Adrenal gland (tissue), 12 donors: ENCODE data around the gene SLC39A1. TPM values are rescaled to one million over a fixed set of nuclear protein-coding genes. Genes with fewer than 3 reads are reported as not detected.
A peak's percentile ranks its signal among the peaks of the same experiment; 100 is the strongest.

Experiments used
- DNase-seq, 7 donors: peaks; one replicate each; pipeline ENCODE4 v3.0.0-alpha.2; 2019 to 2020
- H3K27ac ChIP-seq, 5 donors: fragments of 200-600 bp; sonication (generic) in 4 of 5; 1 replicate in 3 of 5; 2 replicates in 2 of 5; pipeline versions ENCODE4 v1.5.1 to v1.8.0; 2016 to 2020; ENCODE audit warnings: mild to moderate bottlenecking in 1 of 5
- H3K27me3 ChIP-seq: fragments of 200-600 bp; 2 replicates; pipeline ENCODE4 v1.8.0; 2021
- H3K36me3 ChIP-seq, 2 donors: fragments of 200-600 bp; replicated peaks in 1 of 2; 1 replicate in 1 of 2; 2 replicates in 1 of 2; pipeline versions ENCODE4 v1.5.1 to v1.8.0; 2018 to 2022
- H3K4me1 ChIP-seq, 2 donors: fragments of 200-600 bp; replicated peaks in 1 of 2; 1 replicate in 1 of 2; 2 replicates in 1 of 2; pipeline versions ENCODE4 v1.5.1 to v1.8.0; 2018 to 2021
- H3K4me3 ChIP-seq, 4 donors: fragments of 200-600 bp; sonication (generic) in 3 of 4; one replicate each; pipeline ENCODE4 v1.5.1; 2016 to 2018
- H3K9me3 ChIP-seq, 3 donors: fragments of 200-600 bp; sonication (generic) in 1 of 3; replicated peaks in 1 of 3; 1 replicate in 2 of 3; 2 replicates in 1 of 3; pipeline versions ENCODE4 v1.5.1 to v1.8.0; 2016 to 2021
- CTCF ChIP-seq, 6 experiments: fragments of 450-650 bp in 4 of 6; fragments of 200-600 bp in 2 of 6; sonication (generic) in 1 of 6; IDR thresholded peaks; 1 replicate in 5 of 6; 2 replicates in 1 of 6; pipeline versions ENCODE4 v1.5.1 to v1.8.0; 2016 to 2021; ENCODE audit warnings: antibody characterized with exemption in 6 of 6, mild to moderate bottlenecking in 2 of 6, moderate library complexity in 1 of 6
- POLR2A ChIP-seq, 2 donors: fragments of 450-650 bp; IDR thresholded peaks; one replicate each; pipeline ENCODE4 v1.6.1; 2017; ENCODE audit warnings: antibody characterized with exemption in 2 of 2, mild to moderate bottlenecking in 2 of 2, moderate library complexity in 1 of 2
- WGBS, 4 donors: extraction: QIAGEN DNeasy Blood & Tissue Kit in 2 of 4; methylation state at CpG; one replicate each; pipeline versions ENCODE4 v1.1.5 to v1.1.7; 2013 to 2017; 5-methylcytosine and 5-hydroxymethylcytosine counted together
- intact Hi-C, 2 donors: fragments of 100-400 bp; cut with DNase I; formaldehyde crosslinking; loops; one replicate each; pipeline versions ENCODE4 v1.14.1 to v1.15.0; 2022 to 2023
- polyA plus RNA-seq, 3 donors: library from polyadenylated mRNA; stranded (reverse); fragments of 200-250 nt in 2 of 3; fragments of 350-450 nt in 1 of 3; fragmentation: Illumina TruSeq in 1 of 3; extraction: RNeasy Lipid Tissue Mini Kit (QIAGEN cat#74804) in 1 of 3; gene quantifications; one replicate each; pipeline ENCODE4 v1.2.3, GENCODE V29; 2013 to 2014
- total RNA-seq, 9 donors: library from RNA; depleted of rRNA in 4 of 9; stranded (reverse); fragments of >200 nt in 4 of 9; fragments of 120-200 nt in 1 of 9; fragmentation: NEBNext Ultra II Directional in 1 of 9; extraction: Animal tissue kit (Norgen Biotek cat#: 25700) in 1 of 9; gene quantifications; one replicate each; pipeline versions ENCODE4 v1.1.0 to v1.2.4, GENCODE V29; 2013 to 2023
- donor health status: healthy with polysubstance abuse.
- donor health status: Bipolar disorder and iron deficiency.
- donor health status: DM: yes; HTN: yes; CAD: no.
- donor health status: DM: no; HTN: no; CAD: no.
- donor health status: DM: no; HTN: no; CAD: no.
- donor health status: DM: yes; HTN: yes; CAD: no.

SLC39A1 gene
- total and polyA plus RNA-seq, 12 donors: 29.1 to 173 (median 112) TPM

- 88 to 96% (median 95%) methylated on average over 9 to 12 of the region's 12 CpGs for WGBS, 4 donors
- H3K27me3 ChIP-seq: no peaks in the 10 kb centered on the region
- TF ChIP-seq POLR2A (IDR thresholded peaks at IDR 0.05) (no peak), CTCF (IDR thresholded peaks at IDR 0.05) (no peak)
- peak in 1 of 7 donors; percentile 9 for DNase-seq
- H3K9me3 ChIP-seq: no peaks in the 10 kb centered on the region
- H3K36me3 ChIP-seq: peaks cover 0 to 84% of the 10 kb centered on the region in 2 donors
- intact Hi-C loops: no loop called here
- no peaks in the 10 kb centered on the region for H3K4me1 ChIP-seq
- H3K4me3 ChIP-seq: no peak overlapping the region
- no peak overlapping the region for H3K27ac ChIP-seq
Observed at GRCh38 chr1:153936011-153936802, 27.1 kb downstream of the SLC39A1 start.

- DNase-seq: peak in 1 of 7 donors; percentile 11
- 90 to 96% (median 94%) methylated on average over 8 to 9 of the region's 9 CpGs for WGBS, 4 donors
- intact Hi-C loops: no loop called here
Observed at GRCh38 chr1:153934746-153935145, 28.6 kb downstream of the SLC39A1 start.

GRCh38 chr1:153933955-153934354 is 29.4 kb downstream of the SLC39A1 start:
- Histone ChIP-seq H3K4me1 (no peaks in the 10 kb centered on the region), H3K27me3 (no peaks in the 10 kb centered on the region), H3K4me3 (no peak overlapping the region), H3K36me3 (peaks cover 0 to 80% of the 10 kb centered on the region in 2 donors), H3K9me3 (no peaks in the 10 kb centered on the region), H3K27ac (no peak overlapping the region)
- intact Hi-C loops: no loop called here
- peak in 1 of 7 donors; percentile 7 for DNase-seq
- WGBS, 4 donors: 95 to 98% (median 97%) methylated on average over 11 of the region's 11 CpGs
- TF ChIP-seq CTCF (IDR thresholded peaks at IDR 0.05): no peak
- no peak for TF ChIP-seq POLR2A (IDR thresholded peaks at IDR 0.05)

More at GRCh38 chr1:153934746-153935145, 28.6 kb downstream of the SLC39A1 start:
- Histone ChIP-seq H3K27ac (no peak overlapping the region), H3K4me1 (no peaks in the 10 kb centered on the region), H3K27me3 (no peaks in the 10 kb centered on the region), H3K36me3 (peaks cover 0 to 84% of the 10 kb centered on the region in 2 donors), H3K4me3 (no peak overlapping the region), H3K9me3 (no peaks in the 10 kb centered on the region)
- TF ChIP-seq CTCF (IDR thresholded peaks at IDR 0.05) (no peak), POLR2A (IDR thresholded peaks at IDR 0.05) (no peak)

GRCh38 chr1:153933430-153933829 is 29.9 kb downstream of the SLC39A1 start:
- Histone ChIP-seq H3K36me3 (peaks cover 0 to 80% of the 10 kb centered on the region in 2 donors), H3K4me1 (no peaks in the 10 kb centered on the region), H3K27me3 (no peaks in the 10 kb centered on the region), H3K27ac (no peak overlapping the region), H3K4me3 (no peak overlapping the region), H3K9me3 (no peaks in the 10 kb centered on the region)
- 92 to 98% (median 95%) methylated on average over 9 to 14 of the region's 14 CpGs for WGBS, 4 donors
- peak in 1 of 7 donors; percentile 13 for DNase-seq
- TF ChIP-seq POLR2A (IDR thresholded peaks at IDR 0.05): no peak
- no peak for TF ChIP-seq CTCF (IDR thresholded peaks at IDR 0.05)
- intact Hi-C loops: no loop called here
